DMS79 treated with DMSO at 0.1 percent for 48 hours (cell line): ENCODE measurements around the gene PLXND1.
A peak's percentile ranks its signal among the peaks of the same experiment; 100 is the strongest.

Experiments used
- DNase-seq: peaks from one replicate; lab custom pipeline; 2025; lab: John Stamatoyannopoulos, UW

Gene PLXND1

DNA sequence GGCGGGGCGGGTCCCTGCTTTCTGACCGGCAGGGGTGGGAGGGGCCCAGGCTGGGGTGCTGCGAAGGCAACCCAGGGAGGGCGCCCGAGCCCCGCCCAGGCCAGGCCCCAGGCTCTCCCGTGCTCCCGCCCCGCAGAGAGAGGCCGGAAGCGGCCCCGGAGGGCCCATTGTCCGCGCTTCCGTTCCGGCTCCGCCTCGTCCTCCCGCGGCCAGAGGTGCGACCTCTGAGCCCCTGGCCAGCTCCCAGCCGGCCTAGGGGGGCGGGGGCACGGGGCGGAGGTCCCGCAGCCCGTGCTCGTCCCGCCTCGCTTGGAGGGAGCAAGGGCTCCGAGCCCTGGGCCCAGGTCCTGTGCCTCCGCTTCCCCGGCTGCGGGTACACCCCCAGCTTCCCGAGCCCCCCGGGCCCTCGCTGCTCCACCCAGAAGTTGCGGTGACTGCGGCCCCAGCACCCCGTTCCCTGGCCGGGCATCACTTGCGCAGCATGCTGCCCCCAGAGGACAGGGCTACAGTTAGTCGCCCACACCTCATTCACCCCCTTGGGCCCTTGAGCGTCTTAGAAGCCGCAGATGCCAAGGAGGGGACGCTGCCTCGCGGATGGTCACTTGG lies 20.4 kb upstream of the PLXND1 start:
- peak; percentile 66 for DNase-seq

DNA sequence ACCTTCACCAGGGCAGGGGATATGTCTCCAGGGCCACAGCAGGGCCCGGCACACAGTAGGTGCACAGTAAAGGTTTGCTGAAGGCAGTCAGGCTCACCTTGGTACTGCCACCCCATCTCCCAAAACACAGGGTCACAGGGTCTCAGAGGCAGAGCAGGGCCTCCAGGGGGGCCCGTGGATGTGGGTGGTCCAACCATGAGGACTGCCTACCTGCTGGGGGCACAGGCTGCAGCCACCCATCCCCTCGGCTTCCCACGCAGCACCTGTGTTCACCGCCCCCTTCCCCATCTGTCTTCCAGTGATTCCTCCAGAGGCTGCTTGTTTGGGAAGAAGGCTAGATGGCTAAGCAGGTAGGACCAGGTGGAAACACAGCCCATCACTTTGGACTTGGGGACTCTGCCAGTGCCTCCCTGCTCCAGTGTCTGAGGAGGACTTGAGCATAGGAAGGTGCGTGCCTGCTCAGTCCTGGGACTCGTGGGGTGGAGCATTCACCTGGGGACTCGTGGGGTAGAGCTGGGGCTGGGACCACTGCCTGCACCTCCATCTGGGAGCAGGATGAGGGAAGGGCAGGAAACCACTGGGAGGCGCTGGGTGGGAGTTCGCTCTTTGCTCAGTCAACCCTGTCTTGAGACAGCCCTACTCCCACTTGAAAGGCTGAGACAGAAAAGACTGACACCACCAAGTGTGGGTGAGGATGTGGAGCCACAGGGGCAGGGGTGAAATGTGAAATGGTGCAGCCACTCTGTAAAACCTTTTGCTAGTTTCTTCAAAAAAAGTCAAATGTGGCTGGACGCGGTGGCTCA lies 18.8 kb upstream of the PLXND1 start:
- no peak for DNase-seq

DNA sequence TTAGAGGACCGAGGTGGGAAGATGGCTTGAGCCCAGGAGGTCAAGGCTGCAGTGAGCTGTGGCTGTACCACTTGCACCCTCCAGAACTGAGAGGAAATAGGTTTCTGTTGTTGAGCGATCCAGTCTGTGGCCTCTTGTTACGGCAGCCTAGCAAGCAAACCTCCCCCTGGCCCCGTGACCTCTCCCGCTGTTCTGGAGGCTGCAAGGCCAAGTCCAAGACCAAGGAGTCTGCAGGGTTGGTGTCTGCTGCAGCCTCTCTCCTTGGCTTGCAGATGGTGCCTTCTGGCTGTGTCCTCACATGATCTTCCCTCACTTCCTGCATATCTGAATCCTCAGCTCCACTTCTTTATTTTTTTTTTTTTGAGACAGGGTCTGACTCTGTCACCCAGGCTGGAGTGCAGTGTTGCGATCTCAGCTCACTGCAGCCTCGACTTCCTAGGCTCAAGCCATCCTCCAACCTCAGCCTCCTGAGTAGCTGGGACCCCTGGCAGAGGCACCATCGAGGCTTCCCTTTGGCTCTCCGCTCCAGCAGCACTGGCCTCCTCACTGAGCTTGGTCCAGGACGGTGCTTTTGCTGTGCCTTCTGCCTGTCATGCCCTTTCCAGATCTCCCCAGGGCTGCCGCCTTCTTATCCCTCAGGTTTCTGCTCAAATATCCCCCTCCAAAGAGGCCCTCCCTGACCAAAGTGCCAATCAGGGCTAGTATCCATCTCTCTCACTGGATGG lies 18.0 kb upstream of the PLXND1 start:
- DNase-seq, result no peak

DNA sequence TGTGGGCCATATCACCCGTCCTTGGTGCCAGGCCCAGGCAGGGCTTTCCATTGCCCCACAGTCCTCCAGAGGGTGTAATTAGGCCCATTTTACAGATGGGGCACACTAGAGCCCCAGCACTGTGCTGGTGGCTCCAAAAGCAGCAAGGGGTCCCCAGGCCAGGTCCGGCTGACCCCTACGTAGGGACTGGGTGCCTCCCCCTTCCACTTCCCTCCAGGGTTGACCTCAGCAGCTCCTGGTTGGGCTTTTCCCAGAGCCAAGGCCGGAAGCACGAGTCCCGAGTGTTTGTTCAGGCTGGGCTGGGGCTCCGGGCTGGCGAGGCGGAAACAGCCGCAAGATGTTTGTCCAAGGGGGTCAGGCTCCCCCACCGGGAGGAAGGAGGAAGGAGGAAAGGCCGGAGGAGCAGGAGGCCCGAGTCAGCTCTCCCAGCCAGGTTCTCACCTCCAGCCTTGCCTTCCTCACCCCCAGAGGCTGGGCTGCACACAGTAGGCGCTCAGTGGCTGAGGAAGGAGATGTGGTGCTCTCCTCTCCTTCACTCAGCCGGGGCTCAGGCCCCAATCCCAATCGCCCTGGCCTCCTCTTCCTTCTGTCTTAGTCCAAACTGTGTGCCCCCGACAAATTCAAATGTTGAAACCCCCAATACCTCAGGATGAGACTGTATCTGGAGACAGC lies 17.1 kb upstream of the PLXND1 start:
- no peak for DNase-seq

DNA sequence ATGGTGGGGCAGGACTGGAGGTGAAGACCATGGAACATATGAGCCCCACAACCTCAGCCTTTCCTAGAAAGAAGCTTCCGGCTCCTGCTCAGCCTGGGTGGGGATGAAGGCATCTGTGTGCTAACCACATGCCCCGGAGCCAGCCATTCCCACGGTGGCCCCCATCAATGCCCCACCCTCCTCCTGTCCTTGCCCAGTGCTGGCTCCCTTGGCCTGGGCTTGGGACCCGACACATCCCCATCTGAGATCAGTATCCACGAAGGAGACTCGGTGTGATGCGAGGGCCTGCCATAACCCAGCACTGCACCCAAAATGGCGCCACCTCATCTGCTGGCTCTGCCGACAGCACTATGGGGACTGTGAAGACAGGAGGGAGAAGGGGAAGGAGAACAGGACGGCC lies 16.5 kb upstream of the PLXND1 start:
- no peak for DNase-seq

DNA sequence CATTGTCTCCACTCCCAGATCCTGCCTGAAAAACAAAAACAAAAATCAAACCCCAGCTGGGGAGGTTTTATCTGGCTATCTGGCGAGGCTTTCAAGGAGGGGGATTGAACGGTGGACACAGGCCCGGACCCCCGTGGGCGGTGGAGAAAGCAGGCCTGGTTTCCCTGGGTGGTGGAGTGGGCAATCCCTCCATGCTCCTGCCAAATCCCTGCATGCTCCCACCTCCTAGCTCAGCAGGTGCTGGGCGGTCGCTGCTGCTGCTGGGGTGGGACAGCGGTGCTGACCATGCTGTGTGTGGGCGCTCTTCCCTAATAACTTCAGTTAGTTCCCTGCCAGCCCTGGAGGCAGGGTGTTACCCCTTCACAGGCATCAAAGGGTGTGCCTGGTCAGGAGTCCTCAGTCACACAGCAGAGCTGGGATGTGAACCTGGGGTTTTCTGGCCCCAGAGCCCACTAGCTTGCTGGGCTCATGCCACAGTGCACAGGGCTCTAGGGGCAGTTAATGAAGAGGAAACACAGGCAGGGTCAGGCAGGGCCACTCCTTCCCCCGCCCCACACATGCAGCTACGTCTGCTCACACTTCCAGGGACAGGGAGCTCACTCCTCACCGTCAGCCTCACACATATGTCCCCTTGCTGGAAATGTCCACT lies 15.9 kb upstream of the PLXND1 start:
- no peak for DNase-seq

DNA sequence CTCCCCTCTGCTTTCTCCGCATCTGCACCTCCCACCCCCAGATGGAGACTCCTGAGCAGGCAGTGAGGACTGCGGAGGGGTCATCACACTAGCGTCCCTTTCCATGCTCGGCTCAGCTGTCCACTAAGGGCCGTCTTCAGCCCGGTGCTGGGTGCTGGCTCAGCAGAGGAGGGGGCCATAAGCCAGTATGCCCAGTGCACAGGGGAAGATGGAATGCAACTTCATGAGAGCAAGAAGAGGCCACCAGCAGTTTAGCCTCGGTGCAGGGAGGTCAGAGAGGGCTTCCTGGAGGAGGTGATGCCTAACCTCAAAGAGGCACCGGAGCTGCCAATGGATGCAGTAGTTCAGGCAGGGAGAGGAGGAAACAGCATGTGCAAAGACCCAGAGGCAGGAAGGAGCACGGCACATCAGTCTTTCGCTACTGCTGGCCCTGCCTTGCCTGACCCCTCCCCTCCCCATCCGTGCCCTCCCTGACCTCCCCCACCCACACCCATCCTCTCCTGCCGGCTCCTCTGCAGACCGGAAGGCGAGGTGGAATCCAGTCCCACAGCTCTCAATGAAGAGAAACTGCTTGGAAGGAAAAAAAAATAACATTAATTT lies 15.2 kb upstream of the PLXND1 start:
- DNase-seq, result no peak

DNA sequence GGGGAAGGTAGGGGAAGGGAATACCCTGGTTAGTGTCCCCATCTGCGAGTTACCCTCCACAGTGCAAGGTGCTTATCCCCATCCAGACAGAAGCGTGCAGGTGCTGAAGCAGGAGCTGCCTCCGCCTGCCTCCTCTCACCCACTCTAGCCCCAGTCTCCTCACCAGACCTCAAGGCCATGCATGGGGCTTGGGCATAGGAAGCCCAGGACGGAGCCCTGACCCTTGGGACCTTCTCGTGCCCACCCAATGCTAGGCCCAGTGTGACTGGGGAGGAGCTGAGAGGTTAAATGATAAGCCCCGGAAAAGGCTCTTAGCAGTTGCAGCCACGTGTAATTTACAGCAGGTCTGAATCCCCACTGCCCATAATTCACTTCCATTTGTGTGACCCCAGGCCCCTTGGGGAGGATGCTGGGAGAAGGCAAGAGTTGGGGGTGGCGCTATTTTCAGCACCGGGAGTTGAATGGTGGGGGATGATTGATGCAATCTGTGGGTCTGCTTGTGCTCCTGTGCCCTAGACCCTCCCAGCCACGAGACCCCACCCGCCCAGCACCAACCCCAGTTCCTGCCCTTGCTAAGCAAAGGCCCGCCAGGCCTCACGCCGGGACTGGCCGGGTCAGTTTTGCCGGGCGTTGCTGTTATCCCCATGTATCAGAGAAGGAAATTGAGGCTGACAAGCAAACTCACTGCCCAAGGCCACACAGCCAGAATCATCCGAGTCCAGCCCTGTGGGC lies 14.5 kb upstream of the PLXND1 start:
- no peak for DNase-seq

DNA sequence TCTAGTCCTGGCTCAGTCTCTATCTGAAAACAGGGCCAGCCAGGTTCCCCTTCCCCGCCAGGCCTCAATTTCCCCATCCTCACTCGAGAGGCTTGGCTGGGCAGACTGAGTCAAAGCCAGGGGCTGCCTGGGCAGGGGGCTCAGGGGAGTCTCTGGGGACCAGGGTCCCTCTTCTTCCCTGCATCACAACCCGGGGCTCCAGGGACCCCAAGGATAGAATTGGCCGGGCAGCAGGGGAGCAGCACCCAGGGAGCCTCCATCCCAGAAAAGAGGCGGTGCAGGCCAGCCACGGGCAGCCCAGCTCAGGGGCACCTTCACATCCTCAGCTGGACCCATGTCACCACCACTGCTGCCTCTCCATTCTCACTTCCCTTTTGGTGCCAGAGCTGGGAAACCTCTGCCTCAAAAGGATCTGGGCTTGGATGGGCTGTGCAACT lies 13.3 kb upstream of the PLXND1 start:
- no peak for DNase-seq

DNA sequence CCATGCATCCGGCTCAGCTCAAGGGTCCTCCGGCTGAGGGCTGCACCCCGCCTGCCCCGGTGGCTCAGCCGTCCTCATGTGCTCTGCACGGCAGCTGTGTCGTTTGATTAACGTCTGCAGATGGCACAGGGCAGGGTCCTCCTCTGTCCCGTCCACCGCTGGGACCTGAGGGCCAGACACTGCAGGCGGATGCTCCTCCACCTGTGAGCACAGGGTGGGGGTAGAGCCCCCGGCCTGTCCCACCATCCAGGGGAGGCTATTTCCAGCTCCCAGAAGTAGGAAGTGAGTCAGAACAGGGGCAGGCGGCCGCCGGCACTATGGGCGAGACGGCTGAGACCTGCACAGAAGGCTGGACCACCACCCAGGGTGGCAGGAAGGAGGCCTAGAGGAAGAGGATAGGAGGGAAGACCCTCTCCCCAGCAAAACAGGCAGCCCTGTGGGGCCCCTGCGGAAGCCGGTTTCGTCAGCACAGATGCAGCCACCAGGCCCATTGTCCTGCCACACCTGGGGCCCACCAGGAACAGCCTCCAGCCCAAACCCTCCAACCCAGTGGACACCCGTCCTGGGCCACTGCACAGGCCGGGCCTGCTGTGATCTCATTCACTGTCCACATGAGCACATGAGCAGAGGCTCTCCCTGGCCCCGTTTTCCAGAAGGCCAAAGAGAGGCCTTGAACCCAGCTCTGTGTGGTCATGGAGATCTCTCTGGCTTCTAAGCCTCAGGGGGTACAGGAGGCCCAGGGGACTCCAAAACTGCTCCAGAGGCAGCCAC lies 12.6 kb upstream of the PLXND1 start:
- DNase-seq, result no peak

DNA sequence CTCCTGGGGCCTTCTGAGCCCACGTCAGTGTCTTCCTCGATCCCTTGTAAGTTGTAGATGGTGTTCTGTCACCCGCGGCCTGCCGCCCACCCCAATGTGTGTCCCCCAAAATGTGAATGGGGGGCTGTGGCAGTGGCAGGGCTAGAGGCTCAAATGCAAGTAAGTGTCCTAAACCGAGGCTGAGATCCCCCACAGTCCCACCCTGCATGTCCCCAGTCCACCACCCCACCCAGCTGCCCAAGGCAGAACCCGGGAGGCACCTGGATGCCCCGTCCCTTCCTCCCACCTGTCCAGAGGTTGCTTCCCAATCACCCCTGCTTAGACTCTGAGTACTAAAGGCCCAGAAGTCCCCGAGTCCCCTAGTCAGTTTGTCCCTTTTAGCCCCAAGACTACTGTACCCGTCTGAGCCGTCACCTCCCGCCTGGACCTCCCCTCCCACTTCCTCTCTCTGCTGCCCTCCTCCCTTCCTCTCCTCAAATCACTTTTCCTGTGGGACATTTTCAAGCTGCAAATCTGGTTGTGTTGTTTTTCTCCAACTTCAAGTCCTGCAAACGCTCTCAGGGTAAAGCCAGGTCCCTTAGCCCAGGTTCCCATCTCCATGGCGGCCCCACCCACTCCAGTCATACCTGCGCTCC lies 11.8 kb upstream of the PLXND1 start:
- no peak for DNase-seq

DNA sequence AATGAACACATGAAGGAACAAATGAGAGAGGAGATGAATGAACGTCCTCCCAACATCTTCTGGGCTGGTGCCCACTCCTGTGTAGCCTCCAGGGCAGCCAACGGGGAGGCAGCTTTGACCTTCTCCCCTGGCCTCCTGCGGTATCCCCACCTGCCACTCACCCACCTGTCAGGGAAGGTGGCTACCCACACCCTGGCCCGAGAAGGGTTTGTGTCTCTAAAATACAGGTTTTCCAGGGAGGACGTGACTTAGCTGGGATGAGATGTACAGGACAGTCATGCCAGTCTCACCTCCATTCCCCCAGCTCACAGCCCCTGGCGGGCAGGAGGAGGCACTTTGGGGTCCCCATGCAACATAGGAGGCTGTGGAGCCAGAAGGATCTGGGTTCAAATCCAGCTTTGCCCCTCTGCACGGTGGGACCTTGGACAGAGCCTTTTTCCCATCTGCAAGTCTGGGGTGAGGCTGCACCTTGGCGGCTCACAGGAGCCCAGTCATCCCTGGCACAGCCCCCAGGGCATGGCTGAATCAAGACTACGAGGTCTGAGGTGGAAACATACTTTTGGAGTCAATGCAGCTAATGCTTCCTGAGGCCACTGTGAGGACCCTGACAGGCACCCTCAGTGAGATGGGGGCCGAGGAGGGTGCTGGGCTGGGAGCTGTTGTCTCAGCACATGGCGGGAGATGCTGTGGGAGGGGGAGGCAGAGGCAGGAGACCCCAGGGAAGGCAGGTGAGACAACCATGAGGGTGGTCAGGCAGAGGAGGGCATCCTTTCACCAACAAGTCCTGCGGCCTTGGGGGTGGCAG lies 11.1 kb upstream of the PLXND1 start:
- DNase-seq, result no peak

DNA sequence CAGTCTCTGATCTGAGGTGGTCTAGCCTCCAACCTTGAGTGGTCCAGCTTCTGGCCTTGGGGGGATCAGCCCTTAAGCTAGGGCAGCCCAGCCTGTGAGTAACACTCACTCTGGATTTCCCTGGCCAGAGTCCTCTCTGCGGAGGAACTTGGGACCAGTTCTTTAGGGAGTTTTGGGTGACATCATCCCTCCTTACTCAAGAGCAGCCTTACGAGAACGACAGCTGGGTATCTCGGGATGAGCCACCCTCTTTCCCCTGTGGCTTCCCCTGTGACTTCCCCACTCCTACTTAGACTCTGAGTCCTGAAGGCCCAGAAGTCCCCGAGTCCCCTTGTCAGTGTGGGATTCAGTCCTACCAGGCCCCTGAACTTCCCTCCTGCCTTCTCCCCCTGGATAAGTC lies 10.2 kb upstream of the PLXND1 start:
- no peak for DNase-seq

DNA sequence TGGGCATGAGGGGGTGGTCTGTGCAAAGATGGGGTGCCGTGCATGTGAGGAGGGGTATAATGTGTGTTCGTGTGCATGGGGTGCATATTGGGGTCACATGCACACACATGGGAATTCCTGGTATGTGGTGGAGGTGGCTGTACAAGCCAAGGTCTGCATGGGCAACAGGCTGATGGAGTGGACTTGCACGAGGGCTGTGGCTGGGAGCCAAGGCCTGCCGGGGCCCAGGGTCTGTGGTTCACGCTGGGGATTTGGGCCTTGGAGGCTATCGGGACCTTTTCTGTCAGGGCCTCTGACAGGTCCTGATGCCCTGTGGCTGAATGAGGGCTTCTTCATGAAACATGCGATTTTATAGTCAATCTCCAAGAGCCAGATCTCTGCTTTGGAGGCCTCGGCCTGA lies 9.8 kb upstream of the PLXND1 start:
- no peak for DNase-seq

DNA sequence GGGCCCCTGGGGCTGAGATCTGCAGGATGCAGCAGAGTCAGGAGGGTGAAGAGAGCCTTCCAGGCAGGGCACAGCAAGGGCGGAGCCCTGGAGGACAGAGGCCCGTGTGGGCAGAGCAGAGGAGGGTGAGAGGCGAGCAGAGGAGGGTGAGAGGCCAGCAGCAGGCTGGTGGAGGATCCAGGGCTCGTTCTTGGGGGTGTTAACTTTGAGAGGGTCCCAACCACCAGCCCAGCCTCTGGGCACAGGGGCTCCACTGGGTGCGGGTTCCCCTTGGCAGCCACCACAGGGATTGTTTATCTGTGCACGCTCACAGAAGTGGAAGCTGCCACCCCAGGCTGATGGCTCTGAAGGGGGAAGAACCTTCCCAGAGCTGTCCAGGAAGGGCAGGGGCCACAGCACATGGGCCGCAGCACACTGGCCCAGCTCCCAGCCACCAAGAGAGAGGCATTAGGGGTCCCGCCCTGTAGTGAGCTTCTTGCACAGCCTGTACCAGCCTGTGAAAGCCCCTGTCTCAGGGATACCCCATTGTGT lies 9.3 kb upstream of the PLXND1 start:
- DNase-seq, result no peak

DNA sequence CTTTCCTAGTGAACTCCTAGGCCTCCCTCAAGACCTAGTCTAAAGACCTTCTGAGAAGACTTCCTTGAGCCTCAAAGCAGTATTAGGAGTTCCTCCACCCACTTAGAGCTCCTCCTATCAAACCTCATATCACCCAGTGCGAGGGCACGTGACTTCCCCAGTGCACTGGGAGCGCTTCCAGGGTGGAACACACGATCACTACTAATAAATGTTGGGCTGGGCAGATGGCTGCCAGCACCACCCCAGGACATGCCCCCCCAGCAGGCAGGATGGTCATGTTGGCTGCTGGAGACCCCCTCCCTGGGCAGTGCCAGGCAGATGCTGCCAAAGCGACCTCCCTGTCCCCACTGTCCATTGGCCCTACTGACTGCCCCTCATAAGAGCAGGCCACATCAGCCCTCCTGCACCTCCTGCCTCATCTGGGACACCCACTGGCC lies 8.5 kb upstream of the PLXND1 start:
- no peak for DNase-seq

DNA sequence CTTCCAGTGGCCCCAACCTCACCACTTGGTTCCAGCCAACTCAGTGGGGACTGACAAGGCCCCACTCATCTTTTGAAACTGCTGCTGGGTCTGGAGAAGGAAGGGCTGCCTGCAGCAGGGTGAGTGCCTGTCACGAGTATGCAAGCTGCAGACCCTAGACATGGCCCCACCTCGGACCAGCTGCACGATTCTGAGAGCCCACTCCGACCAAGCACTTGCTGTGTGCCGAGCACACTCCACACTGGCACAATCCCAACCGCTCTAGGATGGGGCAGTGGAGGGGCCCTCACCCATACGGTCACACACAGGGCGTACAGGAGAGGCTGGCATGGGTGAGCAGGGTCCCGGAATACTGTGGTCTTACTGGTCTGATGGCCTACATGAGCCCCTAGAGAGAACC lies 8.0 kb upstream of the PLXND1 start:
- DNase-seq, result no peak

DNA sequence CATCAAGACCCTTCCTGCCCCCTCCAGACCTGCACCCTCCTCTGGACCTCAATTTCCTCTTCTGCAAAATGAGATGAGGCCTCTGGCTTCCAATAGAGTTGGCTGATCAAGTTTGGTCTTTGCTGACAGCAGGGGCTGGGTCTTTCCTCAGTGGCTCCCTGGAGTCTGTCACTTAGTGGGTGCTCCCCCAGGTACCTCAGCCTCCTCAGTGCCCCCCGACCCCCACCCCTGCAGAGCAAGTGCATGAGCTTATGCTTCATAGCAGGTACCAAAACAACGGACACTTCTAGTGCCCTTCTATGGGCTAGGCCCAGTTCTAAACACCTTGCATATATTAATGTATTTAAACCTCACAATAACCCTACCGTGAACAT lies 6.9 kb upstream of the PLXND1 start:
- no peak for DNase-seq
